ENCODE results near the gene TMIE.
"Not testable (repeated sequence)": the region's sequence is repeated elsewhere in the genome, so short reads cannot be mapped to it uniquely, and the experiment has no call there.

The TMIE gene

GRCh38 chr3:46729038-46729437 lies 27.8 kb downstream of the TMIE start:
- DNase-seq = no peak

GRCh38 chr3:46730819-46731218 lies 29.6 kb downstream of the TMIE start:
- DNase-seq = no peak

- no peak for DNase-seq
Measured at GRCh38 chr3:46731795-46732194, 30.6 kb downstream of the TMIE start.

- DNase-seq = no peak
Measured at GRCh38 chr3:46733026-46733800, 32.0 kb downstream of the TMIE start.

GRCh38 chr3:46734773-46735172 lies 33.6 kb downstream of the TMIE start:
- no peak for DNase-seq

- no peak for DNase-seq
Measured at GRCh38 chr3:46736006-46736872, 35.0 kb downstream of the TMIE start.

- DNase-seq = no peak
Measured at GRCh38 chr3:46737329-46737731, 36.1 kb downstream of the TMIE start.

- not testable (repeated sequence) for DNase-seq
Measured at GRCh38 chr3:46739565-46739964, 38.4 kb downstream of the TMIE start.

- no peak for DNase-seq
Measured at GRCh38 chr3:46742992-46743585, 41.9 kb downstream of the TMIE start.

GRCh38 chr3:46746711-46747110 lies 45.5 kb downstream of the TMIE start:
- DNase-seq = no peak

GRCh38 chr3:46748170-46748569 lies 47.0 kb downstream of the TMIE start:
- DNase-seq = no peak

GRCh38 chr3:46749129-46749528 lies 47.9 kb downstream of the TMIE start:
- no peak for DNase-seq

- no peak for DNase-seq
Measured at GRCh38 chr3:46750555-46751038, 49.4 kb downstream of the TMIE start.

- DNase-seq = peak; percentile 1 to 11
Measured at GRCh38 chr3:46753127-46753526, 51.9 kb downstream of the TMIE start.

- DNase-seq = no peak
Measured at GRCh38 chr3:46755646-46756045, 54.5 kb downstream of the TMIE start.

GRCh38 chr3:46756642-46757041 lies 55.5 kb downstream of the TMIE start:
- DNase-seq = no peak

- no peak for DNase-seq
Measured at GRCh38 chr3:46759239-46760167, 58.3 kb downstream of the TMIE start.

Measured in activated CD4-positive, alpha-beta T cell treated with anti-CD3 and anti-CD28 coated beads, Interleukin-2, amount 50 U/mL, for 48 hours (primary cell).